ENCODE data around the gene SUSD1. TPM values are rescaled to one million over a fixed set of nuclear protein-coding genes. Genes with fewer than 3 reads are reported as not detected.

SUSD1 gene
- total RNA-seq, 4 donors from 2014 or later: 9.5 to 17.3 (median 13.6) TPM

DNA sequence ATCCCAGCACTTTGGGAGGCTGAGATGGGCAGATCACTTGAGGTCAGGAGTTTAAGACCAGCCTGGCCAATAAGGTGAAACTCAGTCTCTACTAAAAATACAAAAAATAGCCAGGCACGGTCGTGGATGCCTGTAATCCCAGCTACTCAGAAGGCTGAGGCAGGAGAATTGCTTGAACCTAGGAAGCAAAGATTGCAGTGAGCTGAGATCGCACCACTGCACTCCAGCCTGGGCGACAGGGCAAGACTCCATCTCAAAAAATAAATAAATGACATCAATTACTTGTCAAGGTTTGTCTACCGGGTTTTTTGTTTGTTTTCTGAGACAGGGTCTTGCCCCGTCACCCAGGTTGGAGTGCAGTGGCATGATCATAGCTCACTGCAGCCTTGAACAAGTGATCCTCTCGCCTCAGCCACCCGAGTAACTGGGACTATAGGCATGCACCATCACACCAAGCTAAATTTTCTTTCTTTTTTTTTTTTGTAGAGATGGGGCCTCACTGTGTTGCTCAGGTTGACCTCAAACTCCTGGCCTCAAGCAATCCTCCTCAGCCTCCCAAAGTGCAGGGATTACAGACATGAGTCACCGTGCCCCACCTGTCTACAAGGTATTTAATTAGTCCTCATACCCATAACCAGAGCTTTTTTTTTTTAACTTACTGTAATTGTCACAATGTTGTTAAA is 64.9 kb downstream of the SUSD1 start:
- Histone ChIP-seq H3K36me3 (no peaks in the 10 kb centered on the region), H3K27ac (no peak overlapping the region), H3K9me3 (no peaks in the 10 kb centered on the region), H3K4me1 (no peaks in the 10 kb centered on the region), H3K27me3 (no peaks in the 10 kb centered on the region), H3K4me3 (replicated peaks in 1 of 3) (no peak overlapping the region)
- 75 to 82% methylated on average over 9 of the region's 9 CpGs for WGBS, 2 donors
- intact Hi-C loops (cut with DNase I): no loop called here
- no peak for DNase-seq
- TF ChIP-seq, protein P1, sequence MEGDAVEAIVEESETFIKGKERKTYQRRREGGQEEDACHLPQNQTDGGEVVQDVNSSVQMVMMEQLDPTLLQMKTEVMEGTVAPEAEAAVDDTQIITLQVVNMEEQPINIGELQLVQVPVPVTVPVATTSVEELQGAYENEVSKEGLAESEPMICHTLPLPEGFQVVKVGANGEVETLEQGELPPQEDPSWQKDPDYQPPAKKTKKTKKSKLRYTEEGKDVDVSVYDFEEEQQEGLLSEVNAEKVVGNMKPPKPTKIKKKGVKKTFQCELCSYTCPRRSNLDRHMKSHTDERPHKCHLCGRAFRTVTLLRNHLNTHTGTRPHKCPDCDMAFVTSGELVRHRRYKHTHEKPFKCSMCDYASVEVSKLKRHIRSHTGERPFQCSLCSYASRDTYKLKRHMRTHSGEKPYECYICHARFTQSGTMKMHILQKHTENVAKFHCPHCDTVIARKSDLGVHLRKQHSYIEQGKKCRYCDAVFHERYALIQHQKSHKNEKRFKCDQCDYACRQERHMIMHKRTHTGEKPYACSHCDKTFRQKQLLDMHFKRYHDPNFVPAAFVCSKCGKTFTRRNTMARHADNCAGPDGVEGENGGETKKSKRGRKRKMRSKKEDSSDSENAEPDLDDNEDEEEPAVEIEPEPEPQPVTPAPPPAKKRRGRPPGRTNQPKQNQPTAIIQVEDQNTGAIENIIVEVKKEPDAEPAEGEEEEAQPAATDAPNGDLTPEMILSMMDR (IDR thresholded peaks at IDR 0.05): no peak
- TF ChIP-seq POLR2A (IDR thresholded peaks at IDR 0.05): no peak

DNA sequence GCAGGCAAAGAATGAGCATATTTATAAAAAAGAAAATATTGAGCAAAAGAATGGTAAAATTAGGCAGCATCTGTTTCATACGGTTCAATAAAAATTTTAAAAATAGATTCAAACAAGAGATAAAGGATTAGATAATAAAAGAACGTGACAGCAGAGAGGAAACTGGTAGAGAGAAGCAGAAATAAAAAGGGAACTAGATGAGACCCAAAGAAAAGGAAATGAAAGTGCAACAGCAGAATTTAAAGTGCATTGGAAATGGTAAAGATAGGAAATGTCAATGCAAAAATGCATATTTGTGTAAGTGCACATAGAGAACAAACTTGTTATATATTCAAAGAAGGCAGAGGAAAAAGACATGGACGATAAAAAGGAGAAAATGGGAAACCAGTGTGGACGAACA is 70.2 kb downstream of the SUSD1 start:
- no peak for DNase-seq
- intact Hi-C loops (cut with DNase I): no loop called here
- WGBS, 2 donors: 82 to 90% methylated on average over 4 of the region's 4 CpGs
- H3K36me3 ChIP-seq: no peaks in the 10 kb centered on the region
- H3K9me3 ChIP-seq: no peaks in the 10 kb centered on the region
- no peaks in the 10 kb centered on the region for H3K4me1 ChIP-seq
- H3K4me3 ChIP-seq (replicated peaks in 1 of 3): no peak overlapping the region
- H3K27me3 ChIP-seq: no peaks in the 10 kb centered on the region
- H3K27ac ChIP-seq: no peak overlapping the region
- no peak for TF ChIP-seq POLR2A (IDR thresholded peaks at IDR 0.05)
- TF ChIP-seq, protein P1 (IDR thresholded peaks at IDR 0.05): no peak

DNA sequence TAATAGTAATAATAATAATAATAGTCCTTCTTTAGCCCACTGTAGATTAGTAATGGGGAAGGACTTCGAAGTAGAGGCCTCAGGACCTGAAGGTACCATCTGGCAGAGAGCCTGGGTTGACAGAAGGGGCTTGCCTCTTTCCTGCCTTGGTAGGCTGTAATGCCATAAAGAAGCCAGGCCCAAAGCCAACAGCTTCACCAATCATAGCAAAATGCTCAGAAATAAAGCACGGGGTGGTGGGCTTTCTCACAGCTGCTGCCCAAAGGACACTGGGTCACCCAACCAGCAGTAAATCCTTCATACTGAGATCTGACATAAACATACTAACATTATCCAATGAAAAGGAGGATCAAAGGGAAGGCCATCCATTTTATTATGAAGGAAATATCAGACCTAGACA is 70.7 kb downstream of the SUSD1 start:
- intact Hi-C loops (cut with DNase I): no loop called here
- DNase-seq: no peak
- H3K9me3 ChIP-seq: no peaks in the 10 kb centered on the region
- no peaks in the 10 kb centered on the region for H3K36me3 ChIP-seq
- WGBS, 2 donors: 87 to 94% methylated on average over 2 of the region's 2 CpGs
- no peak overlapping the region for H3K4me3 ChIP-seq (replicated peaks in 1 of 3)
- H3K27ac ChIP-seq: no peak overlapping the region
- H3K27me3 ChIP-seq: no peaks in the 10 kb centered on the region
- no peaks in the 10 kb centered on the region for H3K4me1 ChIP-seq
- TF ChIP-seq, protein P1 (IDR thresholded peaks at IDR 0.05): no peak
- TF ChIP-seq POLR2A (IDR thresholded peaks at IDR 0.05): no peak

DNA sequence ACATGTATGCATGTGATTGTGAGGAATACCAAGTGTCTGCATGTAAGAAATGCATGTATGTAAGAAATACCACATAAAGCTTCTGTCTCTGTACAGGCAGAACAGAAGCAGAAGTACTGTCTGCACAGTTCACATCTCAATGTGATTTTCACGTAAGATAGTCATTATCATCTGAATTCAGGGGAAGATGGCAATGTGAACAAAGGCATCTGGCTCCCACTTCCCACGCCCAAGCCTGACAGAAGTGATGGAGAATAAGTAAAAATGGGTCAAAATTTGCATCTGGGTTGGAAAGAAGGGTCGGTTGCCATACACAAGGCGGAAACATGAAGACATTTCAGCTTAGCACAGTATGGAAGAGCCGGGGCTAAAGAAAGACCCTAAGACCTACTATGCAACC is 71.7 kb downstream of the SUSD1 start:
- no peaks in the 10 kb centered on the region for H3K9me3 ChIP-seq
- TF ChIP-seq, protein P1 (IDR thresholded peaks at IDR 0.05): no peak
- TF ChIP-seq POLR2A (IDR thresholded peaks at IDR 0.05): no peak
- no peaks in the 10 kb centered on the region for H3K27me3 ChIP-seq
- H3K4me3 ChIP-seq (replicated peaks in 1 of 3): no peak overlapping the region
- H3K27ac ChIP-seq: no peak overlapping the region
- no peak for DNase-seq
- no peaks in the 10 kb centered on the region for H3K4me1 ChIP-seq
- intact Hi-C loops (cut with DNase I): no loop called here
- WGBS, 2 donors: 93 to 99% methylated on average over 5 of the region's 5 CpGs
- H3K36me3 ChIP-seq: no peaks in the 10 kb centered on the region
